ENCODE data around the gene EIF4A2.
A peak's percentile ranks its signal among the peaks of the same experiment; 100 is the strongest.

The EIF4A2 gene

GRCh38 chr3:186783058-186783730, at the start of gene EIF4A2:
Gene EIF4A2 (plus strand): TSS chr3:186783577. CDS start chr3:186783611, 34 bp downstream.
- peak; percentile 93 for DNase-seq

- no peak for DNase-seq
Observed at GRCh38 chr3:186742618-186743380, 40.6 kb upstream of the EIF4A2 start.

- no peak for DNase-seq
Observed at GRCh38 chr3:186743666-186744065, 39.7 kb upstream of the EIF4A2 start.

GRCh38 chr3:186746008-186746407, 37.4 kb upstream of the EIF4A2 start:
- DNase-seq: peak; percentile 33

DNA sequence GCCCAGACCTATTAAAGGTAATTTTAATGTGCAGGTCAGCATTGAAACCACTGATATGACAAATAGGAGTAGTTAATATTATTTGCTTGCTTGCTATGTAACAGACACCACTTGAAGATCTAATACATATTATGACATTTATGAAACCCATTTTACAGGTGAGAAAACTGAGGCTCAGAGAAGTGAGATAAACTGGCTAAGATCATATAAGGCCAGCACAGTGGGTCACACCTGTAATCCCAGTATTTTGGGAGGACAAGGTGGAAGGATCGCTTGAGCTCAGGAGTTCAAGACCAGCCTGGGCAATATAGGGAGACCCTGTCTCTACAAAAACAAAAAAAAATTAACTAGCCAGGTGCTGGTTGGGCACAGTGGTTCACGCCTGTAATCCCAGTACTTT, 33.1 kb upstream of the EIF4A2 start:
- no peak for DNase-seq

DNA sequence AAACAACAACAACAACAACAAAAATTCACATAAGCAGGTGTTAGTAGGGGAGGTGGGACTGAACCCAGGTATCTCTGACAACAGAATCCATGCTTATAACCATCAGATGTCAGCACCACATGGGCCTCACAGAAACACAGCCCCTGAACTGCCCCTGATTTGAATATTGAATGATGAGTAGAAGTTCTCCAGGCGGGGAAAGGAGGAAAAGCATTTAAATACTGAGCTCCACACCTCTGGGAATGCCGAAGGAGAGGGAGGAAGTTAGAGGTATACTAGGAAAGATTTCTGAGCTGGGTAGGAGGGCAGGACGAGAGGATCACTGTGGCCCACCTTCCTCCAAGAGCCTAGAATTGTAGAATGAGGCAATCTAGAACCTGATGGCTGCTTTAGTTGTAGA, 31.9 kb upstream of the EIF4A2 start:
- no peak for DNase-seq

- DNase-seq: no peak
Observed at GRCh38 chr3:186754006-186754405, 29.4 kb upstream of the EIF4A2 start.

GRCh38 chr3:186754871-186755270, 28.5 kb upstream of the EIF4A2 start:
- no peak for DNase-seq

GRCh38 chr3:186757214-186757613, 26.2 kb upstream of the EIF4A2 start:
- no peak for DNase-seq

- no peak for DNase-seq
Observed at GRCh38 chr3:186757686-186758220, 25.6 kb upstream of the EIF4A2 start.

GRCh38 chr3:186759231-186759930, 24.0 kb upstream of the EIF4A2 start:
- no peak for DNase-seq

DNA sequence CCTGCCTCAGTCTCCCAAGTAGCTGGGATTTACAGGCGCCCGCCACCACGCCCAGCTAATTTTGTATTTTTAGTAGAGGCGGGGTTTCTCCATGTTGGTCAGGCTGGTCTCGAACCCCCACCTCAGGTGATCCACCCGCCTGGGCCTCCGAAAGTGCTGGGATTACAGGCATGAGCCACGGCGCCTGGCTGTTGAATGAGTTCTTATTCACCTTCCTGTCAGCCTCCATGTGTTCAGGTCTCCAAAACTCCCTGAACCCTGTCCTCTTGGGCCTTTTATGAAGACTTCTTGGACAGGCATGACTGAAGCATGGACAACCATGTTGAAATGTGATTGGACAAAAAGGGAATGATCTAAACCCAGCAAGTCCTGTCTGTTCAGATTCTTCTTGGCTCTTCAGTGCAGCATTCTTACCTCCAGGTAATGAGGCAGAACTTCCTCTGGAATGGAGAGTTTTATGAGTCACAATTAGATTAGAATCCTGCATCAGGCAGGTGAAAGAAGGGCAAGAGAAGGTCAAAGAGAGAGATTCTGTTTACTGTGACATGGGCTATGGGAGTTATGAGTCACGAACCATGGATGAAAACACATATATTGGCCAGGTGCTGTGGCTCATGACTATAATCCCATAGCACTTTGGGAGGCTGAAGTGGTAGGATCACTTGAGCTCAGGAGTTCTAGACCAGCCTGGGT, 23.1 kb upstream of the EIF4A2 start:
- no peak for DNase-seq

GRCh38 chr3:186760897-186761447, 22.4 kb upstream of the EIF4A2 start:
- DNase-seq: no peak

GRCh38 chr3:186772281-186772694, 11.1 kb upstream of the EIF4A2 start:
- DNase-seq: no peak

DNA sequence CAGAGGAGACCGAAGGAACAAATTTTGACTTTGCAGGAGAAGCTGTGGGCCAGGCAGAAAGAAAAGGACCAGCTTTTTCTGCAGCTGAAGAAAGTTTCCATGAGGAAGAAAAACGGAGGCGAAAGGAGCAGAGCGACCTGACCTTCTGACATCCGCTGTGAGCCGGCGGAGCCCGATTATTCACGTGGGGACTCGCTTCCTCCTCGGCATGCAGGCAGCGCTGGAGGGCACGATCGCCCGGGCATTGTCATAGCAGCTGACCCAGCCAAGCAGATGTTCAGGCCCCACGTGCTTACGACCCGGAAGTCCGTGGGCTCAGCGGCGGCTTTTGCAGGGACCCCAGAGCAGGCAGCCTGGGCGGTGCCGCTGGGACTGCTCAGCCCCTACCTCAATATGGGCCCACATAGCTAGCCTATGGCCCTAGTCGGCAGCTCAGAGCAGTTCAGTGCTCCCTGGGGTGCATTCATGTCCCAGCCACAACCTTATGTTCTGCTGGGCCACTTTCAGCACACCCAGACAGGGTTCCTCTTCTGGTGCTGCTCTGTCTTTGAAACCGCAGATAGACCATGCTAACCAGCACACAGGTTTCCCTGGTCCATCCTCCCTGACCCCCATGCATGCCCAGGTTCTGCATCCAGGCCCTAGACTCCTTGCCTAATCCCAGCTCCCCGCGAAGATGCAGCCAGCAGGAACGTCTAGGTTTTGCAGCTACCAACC, 10.5 kb upstream of the EIF4A2 start:
- DNase-seq: peak; percentile 76

DNA sequence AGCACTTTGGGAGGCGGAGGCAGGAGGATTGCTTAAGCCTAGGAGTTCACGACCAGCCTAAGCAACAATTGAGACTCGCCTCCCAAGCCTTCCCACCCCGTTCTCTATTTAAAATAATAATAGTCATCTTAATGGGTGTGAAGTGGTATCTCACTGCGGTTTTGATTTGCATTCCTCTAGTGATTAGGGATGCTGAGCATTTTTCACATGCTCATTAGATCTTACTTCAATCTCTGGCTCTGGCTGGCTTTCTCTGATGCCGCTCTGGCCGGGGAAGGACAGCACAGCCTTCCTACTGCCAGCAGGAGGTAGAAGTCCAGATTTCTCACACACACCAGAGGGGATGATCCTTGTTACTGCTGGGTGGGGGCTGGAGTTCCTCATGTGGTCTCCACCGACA, 7.4 kb upstream of the EIF4A2 start:
- no peak for DNase-seq

GRCh38 chr3:186779204-186779603, 4.2 kb upstream of the EIF4A2 start:
- DNase-seq: no peak

- DNase-seq: no peak
Observed at GRCh38 chr3:186782542-186783057, 777 bp upstream of the EIF4A2 start.

- peak; percentile 92 for DNase-seq
Observed at GRCh38 chr3:186783731-186784515, 546 bp downstream of the EIF4A2 start.

GRCh38 chr3:186784820-186785494, 1.6 kb downstream of the EIF4A2 start:
- no peak for DNase-seq
